H1 (cell line): ENCODE measurements around the gene SYTL2.

Experiments used
- SIN3A ChIP-seq, 2 experiments: IDR thresholded peaks in 1 of 2; conservative IDR thresholded peaks in 1 of 2; 2 replicates each; pipeline ENCODE4 v1.6.1; 2011 to 2012; ENCODE audit warnings: low read length in 2 of 2, improper control_type of control experiment in 1 of 2, low read depth in 1 of 2, mild to moderate bottlenecking in 1 of 2
- TAF1 ChIP-seq: IDR thresholded peaks from 2 replicates; pipeline ENCODE4 v1.6.1; 2011; ENCODE audit warnings: mild to moderate bottlenecking, low read depth, low read length
- ZNF274 ChIP-seq: IDR thresholded peaks from 2 replicates; pipeline ENCODE4 v1.7.0; 2012; ENCODE audit warnings: low read length, borderline replicate concordance; ENCODE audit errors: extremely low read depth

GRCh38 chr11:85810871-85811611, at the start of gene SYTL2:
- TF ChIP-seq SIN3A (conservative IDR thresholded peaks at IDR 0.05 in 1 of 2, IDR thresholded peaks at IDR 0.05 in 1 of 2; ENCODE audit: low read depth in 1 of 2, low read length in 2 of 2) (no peak; a peak in 1 of 4 replicates), TAF1 (peak; percentile 72; the same call in 1 of the 2 replicates), ZNF274 (no peak)
